GM12891 (cell line): ENCODE data around the gene CES2.

Experiments
- POLR2A ChIP-seq: IDR thresholded peaks from 2 replicates; pipeline ENCODE4 v1.6.1; 2011; ENCODE audit warnings: low read depth, low read length, control low read depth
- POLR2AphosphoS5 ChIP-seq: IDR thresholded peaks from 2 replicates; pipeline ENCODE4 v1.6.1; 2011; ENCODE audit warnings: low read depth, low read length, control low read depth
- TAF1 ChIP-seq: IDR thresholded peaks from 2 replicates; pipeline ENCODE4 v1.6.1; 2011; ENCODE audit warnings: low read depth, low read length, control low read depth

- TF ChIP-seq POLR2A: no peak
- no peak for TF ChIP-seq TAF1
- no peak for TF ChIP-seq POLR2AphosphoS5
Observed at GRCh38 chr16:66946974-66947301, 11.6 kb downstream of the CES2 start.
